GM21619 (cell line): ENCODE data around the gene MACROD2.

Experiments
- ATAC-seq: cut with Tn5 transposase; IDR thresholded peaks from one replicate; pipeline ENCODE4 v1.9.1; 2021; ENCODE audit not compliant: unreplicated experiment

MACROD2 gene

DNA sequence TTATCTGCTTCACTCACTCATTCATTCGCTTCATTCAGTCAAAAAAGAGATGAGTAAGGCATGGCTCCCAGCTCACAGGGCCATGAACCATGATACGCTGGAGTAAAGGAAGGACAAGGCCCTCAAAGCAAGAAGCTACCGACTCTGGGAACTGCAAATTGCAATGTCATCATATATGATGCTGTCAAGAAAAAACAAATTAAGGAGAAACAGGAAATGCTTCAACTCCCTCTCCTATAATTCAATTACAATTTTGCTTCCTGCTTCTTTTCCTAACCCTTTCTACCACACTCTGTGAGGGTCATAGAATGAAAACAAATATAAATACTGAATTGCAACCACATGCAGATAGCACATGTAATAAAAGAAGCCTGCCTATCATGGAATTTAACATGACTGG is 1067.8 kb downstream of the MACROD2 start:
- ATAC-seq: no peak

DNA sequence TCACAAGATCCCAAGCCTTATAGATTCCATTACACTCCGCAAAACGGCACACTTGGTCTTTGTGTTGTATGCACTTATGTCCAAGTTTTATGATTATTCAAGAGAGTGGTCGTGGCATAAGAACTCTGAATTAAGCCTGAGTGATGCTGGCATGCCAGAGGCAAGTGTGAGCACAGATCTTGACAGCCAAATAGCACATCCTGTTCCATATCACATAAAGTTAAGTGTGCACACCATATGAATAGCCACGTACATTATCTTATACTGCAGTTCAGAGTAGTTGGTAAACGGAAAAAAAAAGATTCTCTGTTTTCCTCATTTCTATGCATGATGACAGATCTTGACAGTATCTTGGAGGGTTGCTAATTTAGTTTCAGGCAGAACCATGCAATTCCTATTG is 1069.4 kb downstream of the MACROD2 start:
- no peak for ATAC-seq

DNA sequence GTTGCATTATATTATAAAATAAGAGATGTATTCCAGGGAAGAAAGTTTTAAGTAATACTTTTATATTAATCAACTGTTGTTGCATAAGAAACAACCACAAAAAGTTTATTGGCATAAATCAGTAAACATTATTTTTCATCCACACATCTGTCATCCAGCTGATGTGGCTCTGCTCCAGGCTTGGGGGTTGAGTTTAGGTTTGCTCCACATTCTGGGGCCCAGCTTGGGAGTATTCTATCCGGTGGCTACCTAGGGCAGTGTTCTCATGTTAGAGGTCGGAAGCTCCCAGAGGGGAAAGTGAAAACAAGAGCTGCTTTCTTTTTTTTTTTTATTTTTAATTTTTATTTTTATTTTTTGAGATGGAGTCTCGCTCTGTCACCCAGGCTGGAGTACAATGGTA is 1070.5 kb downstream of the MACROD2 start:
- no peak for ATAC-seq

DNA sequence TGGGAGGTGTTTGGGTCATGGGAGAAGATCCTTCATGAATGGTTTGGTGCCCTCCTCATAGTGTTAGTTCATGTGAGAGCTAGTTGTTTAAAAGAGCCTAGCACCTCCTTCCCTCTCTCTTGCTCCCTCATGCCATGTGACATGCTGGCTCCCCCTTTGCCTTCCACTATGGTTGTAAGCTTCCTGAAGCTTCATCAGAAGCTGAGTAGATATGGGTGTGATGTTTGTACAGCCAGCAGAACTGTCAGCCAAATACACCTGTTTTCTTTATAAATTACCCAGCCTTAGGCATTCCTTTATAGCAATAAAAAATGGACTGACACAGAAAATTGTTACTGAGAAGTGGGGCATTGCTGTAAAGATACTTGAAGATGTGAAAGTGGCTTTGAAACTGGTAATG is 1073.2 kb downstream of the MACROD2 start:
- no peak for ATAC-seq

DNA sequence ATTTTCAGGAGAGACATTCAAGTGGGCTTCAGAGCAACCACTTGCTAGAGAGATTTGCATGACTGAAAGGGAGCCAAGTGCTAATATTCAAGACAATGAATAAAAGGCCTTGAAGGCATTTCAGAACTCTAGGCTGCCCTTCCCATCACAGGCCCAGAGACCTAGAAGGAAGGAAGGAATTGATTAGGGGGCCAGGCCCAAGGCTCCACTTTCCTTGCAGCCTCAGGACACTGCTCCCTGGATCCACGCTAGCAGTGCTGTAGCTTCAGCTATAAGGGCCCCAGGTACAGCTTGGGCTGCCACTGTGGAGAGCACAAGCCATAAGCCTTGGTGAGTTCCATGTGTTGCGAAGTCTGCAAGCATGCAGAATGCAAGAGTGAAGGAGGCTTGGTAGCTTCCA is 1074.0 kb downstream of the MACROD2 start:
- ATAC-seq: no peak

DNA sequence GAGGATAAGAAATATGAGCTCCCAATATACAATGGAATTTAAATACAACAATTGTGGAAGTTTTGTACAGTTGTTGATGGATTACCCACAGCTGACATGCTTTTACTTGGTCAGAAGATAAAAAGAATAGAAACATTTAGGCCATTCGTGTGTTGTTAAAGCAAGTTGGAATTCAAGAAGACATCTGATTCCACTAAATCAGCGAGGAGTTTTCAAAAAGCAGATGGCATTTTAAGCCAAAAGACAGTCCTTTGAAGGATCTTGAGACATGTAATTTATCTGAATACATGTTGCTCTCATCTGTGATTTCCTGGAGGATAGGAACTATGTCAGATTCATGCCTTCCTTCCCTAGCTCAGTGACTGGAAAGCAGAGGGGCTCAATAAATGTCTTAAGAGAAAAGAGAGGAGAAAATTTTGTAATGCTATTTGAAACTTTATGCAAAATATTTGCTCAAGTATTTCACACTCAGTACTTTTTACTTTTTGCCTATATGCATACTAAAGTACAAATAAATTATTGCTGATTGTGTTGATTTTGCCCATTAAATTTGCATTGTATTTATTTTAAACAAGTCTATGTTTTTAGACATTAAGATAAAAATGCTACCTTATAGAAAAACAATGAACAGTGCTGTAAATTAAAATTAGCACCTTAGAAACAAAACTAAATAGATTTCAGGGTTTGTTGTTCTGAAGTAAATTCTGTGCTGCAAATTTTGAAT is 1075.9 kb downstream of the MACROD2 start:
- no peak for ATAC-seq

DNA sequence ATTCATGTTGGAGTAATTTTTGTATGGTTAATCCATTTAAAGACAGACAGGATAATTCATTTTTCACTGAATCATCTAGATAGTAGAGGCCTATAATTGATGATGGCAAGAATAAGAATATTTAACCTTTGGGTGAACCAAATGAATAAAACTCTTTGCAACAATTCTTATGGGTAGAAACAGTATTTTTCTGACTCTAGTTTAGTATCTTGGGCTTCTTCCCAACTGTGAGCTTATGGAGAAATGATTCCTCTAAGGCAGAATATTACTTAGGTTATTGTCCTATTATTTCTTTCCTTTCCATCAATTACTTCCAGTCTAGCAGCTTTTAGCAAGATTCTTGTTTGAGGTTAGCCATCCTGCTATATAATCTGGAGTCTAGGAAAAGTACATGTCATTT is 1077.0 kb downstream of the MACROD2 start:
- ATAC-seq: no peak

DNA sequence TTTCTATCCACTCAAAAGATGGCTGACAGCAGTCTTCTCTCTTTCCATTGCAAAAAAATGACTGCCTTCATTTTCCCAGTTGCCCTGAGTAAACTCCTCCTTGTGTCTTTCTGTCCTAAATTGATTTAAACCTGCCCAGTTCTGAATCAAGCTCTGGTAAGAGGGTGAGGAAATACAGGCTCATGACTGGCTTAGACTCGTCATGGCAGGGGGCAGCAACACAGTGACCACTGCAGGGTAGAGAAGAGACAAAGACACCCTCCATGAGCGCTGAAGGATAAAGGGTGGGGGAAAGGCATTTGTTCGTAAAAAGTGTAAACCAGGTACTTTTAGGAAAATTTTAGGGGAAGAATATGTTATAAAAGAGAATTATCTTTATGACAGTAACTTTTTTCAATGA is 1080.3 kb downstream of the MACROD2 start:
- no peak for ATAC-seq

DNA sequence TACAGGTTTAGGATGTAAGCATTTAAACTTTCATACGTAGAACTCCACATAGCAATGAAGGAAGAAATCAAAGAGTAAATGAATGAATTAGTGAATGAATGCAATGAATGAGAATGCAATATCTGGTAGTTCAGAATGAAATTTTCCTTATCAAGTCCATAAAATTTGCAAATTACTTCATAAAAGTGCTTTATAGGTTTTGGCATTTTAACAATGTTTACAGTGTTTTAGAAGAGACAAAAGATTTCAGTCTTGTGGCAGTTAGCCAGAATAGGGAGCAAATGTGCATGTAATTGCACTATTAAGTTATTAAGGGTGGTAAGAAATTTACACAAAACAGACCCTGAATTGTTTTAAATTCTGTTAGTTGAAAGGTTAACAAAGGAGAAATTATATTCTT is 1081.5 kb downstream of the MACROD2 start:
- ATAC-seq: no peak

DNA sequence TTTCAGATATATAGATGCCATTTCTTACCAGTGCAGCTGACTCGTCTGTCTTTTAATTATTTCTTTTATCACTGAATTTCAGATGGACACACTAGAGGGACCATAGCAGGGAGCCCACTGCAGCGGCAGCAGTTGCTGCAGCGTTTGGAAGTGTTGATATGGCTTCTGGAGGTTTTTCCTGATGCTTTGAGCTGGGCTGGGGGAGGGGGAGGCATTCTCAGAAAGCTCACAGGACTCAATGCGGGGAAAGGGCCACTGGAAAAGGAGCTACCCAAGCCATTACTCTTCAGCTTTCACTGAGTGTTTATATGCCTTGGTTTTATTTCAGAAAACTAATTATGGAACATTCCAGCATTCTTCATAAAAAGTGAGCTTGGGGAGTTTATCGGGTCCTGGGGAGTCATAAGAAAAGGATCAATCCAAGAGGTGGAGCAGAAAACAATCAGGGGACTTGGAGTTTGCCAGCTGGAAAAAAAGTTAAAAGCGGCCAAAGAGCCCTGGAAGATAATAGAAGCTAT is 1082.5 kb downstream of the MACROD2 start:
- ATAC-seq: no peak

DNA sequence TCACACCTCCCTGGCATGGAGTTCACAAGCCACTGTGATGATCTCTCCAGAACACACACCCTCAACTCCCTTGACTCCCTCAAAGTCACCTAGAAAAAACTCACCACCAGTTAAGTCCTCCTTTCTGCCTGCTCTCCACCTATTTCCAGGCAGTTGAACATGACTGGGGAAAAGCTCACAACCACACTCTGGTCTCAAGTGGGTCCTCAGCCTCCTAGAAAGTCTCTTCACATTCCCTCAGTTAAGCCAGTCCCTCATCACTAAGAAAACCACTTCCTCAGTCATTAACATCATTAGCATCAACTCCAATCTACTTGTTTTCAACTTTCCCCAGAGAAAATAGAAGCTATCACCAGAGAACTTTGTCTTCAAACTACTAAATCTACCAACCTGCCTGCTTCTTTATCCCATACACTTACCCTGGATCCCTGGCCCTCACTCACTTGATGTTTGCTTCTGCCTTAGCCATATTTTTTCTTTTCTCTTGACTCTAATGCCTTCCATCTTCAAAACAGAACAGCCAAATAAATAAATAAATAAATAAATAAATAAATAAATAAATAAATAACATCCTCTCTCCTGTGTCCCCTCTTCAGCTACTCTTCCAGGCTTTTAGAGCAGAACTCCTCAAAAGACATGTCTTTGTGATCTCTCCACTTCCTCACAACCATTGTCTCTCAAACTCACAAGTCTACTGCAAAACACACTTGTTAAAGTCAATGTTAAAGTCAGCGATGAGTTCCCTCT is 1084.5 kb downstream of the MACROD2 start:
- no peak for ATAC-seq

DNA sequence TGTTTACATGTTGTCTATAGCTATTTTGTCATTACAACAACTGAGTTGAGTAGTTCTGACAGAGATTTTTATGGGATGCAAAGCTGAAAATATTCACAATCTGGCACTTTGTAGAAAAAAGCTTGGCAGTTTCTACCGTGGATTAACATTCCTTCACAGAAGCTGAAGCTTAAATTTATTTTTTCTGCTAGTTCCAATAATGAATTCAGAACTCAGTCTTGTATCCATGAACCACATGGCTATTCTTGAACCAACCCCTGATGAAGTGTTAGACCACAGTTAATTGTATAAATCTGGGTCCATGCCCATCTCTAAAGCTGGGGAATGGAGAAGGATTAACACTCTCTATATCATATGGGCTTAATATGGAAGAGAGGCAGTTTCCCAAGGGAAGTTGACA is 1085.9 kb downstream of the MACROD2 start:
- ATAC-seq: no peak

DNA sequence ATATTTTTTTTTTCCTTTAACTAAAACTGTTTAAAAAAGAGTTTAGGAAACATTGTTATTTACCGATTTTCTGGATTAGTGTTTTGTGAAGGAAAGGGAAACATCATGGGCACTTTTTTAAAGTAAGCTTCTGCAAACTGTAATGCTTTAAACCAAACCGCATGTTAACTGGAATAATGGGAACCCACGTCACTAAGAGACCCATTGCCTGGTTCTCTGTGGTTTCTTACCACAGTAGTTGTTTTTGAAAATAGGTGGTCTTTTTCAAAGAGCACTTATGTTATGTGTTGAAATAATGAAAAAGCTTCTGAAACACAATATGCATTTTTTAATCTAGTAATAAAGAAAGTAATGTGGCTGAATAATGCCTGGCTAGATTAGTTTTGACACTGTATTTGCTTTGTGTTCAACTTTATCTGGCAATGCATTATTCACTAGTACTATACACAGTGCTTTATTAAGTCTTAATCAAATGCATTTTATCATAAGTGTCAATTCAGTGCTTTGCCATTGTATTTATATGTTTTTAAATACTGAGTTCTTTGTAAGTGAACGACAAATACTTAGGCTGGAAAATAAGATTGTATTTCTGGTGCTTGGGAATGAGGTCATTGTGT is 1096.2 kb downstream of the MACROD2 start:
- no peak for ATAC-seq

DNA sequence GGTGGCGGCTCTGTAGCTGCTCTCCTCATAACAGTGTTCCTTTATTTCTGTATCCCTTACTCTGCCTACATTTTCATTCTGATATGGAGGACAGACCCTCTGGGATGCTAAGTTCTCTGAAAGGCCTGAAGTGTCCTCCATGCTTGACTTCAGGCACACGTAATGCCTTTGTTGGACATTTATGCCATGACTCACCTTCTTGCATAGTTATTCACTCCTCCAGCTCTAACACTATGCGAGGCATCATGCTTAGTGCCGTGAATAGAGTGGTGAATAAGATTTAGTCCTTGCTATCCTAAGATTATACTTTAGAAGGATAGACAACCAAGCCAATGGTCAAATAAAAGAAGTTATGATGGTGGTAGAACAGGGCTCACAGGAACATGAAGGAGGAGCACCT is 1103.0 kb downstream of the MACROD2 start:
- ATAC-seq: no peak

DNA sequence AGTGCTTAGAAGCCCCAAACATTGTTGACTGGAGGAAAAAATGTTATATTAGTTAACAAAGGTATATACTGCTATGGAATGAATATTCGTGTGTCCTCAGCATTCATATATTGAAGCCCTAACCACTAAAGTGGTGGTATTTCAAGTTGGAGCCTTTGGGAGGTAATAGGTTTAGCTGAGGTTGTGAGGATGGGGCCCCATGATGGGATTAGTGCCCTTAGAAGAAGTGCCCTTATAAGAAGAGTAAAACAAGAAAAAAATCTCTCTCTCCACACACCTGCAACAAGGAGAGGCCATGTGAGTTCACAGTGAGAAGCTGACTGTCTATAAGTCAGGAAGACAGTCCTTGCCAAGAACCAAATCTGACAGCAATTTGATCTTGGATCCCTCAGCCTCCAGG is 1103.8 kb downstream of the MACROD2 start:
- ATAC-seq: no peak

DNA sequence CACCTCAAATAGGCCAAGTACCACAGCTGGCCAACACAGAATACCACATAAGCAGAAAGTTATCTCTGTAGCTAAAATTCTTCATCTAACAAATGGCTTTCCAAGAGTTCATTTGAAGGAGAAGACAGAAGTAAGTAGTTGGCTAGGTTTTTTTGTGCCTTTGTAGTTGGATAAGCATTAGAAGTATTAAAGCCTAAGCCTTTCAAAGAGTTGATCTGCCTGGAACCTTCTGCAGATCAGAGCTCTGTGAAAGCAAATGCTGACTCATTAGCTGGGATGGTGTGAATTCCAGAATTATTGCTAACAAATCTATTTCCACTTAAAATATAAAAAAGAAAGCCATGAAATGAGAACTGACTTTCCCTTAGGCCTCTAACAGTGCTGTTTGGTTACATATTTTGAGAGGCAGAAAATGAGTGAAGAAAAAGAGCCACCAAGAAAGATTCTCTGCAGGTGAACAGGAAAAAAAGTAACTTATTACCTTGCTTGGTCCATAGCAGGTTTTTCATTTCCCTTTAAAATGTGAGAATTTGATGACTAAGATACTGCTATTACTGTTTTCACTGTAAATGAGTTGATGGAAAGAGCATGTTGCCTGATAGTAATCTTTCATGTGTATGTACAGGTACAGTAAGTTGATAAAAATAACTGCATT is 1105.3 kb downstream of the MACROD2 start:
- ATAC-seq: peak; percentile 45

DNA sequence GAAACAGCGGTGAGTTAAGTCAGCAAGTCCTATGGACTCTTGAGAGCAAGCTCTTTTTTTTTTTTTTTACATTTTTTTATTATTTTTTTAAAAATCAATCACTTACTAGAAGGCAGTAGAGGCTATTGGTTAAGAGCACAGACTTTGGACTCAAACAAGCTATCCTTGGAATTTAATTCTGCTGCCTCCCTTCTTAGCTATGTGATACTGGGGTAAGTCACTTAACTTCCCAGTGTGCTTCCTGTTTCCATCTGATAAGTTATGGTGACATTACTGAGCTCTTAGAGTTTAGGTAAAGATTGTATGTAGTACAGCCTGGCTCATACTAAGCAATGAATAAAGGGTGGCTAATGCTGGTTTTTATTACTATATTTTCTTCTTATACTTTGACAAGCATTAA is 1112.6 kb downstream of the MACROD2 start:
- ATAC-seq: no peak

DNA sequence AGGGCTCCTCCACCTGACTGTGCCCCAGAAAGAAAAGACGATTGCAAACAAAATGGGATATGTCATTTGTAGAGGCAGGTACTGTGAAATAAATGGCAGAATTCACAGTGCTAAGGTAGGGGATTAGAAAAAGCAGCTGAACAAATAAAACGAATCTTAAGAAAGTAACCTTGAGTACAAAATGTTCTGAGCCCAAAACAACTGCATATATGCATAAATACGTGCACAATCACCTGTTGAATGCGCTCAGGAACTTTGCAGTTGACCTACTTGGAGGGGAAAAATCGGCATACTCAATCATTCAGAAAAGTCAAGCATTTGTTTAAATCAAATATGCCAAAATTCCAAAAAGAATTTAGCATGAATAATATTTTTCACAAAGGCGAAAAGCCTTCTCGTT is 1114.2 kb downstream of the MACROD2 start:
- no peak for ATAC-seq

DNA sequence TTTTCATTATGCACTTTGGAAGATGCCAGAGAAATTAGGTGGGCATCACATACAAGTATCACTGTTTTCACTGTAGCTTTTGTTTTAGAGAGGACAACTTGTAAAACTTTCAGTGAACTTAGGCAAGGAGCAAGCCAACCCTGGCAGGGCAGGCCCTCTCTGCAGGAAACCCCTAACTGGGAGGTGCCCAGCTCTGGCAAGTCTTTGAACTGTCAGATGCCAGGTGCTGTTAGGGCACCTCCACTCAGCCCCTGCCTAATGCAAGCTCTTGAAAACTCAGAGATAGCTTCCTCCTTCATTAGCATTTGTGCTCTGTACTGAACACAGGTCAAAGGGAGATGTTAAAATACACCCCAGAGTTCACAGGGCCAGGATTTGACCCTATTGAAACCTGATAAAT is 1116.3 kb downstream of the MACROD2 start:
- no peak for ATAC-seq

DNA sequence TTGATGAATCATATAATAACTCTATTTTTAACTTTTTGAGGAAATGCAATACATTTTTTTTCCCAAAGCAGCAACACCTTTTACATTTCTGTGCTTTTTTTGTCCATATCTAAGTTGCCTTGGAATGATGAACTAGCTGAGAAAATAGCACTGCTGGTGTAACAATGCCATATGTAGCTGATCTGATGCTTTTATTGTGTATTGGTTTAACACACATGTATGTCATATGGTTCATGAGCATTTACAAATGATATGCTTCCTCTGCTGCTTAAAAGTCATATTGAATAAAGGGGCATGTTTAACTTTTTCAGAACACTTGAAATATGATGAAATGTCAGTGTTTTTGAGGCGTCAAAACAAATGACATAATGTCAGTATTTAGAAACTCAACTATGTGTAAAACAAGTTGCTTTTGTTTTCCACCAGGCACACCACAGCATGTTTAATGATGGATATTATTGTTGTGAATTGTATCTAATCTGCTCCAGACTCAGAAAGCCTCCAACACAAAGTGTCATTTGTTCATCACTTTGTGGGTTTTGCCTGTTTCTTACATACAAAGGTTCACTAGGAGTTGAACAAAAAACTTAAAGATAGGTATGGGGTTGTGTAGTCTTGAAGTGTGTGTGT is 1117.9 kb downstream of the MACROD2 start:
- no peak for ATAC-seq

DNA sequence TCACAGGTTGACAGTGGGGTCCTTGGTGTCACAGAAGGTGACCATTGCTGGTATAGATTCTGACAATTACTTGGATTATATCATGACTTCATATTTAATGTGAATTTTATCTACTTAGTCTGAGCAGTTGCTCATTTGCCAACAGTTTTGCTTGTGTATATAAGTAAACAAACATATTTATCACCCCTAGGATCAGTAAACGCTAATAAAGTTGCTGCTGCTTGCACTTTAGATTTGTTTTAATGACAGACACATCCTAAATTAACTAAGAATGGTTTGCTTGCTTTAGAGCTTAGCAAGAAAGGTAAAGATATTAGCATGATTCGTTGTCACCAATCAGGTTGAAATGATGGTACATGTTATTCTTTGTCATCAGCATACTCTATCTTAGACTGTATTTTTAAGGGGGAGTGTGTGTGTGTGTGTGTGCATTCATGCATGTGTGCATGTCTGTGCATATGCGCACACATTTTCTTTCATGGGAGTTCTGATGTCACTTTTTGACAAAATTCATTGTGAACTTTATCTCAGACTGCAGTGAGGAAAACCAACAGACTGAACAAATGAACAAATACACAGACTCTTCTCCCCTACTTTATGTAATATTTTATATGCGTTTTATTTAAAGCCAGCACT is 1124.7 kb downstream of the MACROD2 start:
- ATAC-seq: no peak
